Measurements from ENCODE around the gene HLA-C. TPM values are rescaled to one million over a fixed set of nuclear protein-coding genes. Genes with fewer than 3 reads are reported as not detected.

The HLA-C gene
- polyA plus RNA-seq, 1 experiment: 776 TPM

GRCh38 chr6:31308050-31308844 is 36.4 kb upstream of the HLA-C start:
- Histone ChIP-seq H3K4me3 (ENCODE audit: low read depth, low read length) (no peak overlapping the region), H3K36me3 (ENCODE audit: control insufficient read depth, insufficient read depth, low read length) (no peaks in the 10 kb centered on the region), H3K27me3 (ENCODE audit: control insufficient read depth, insufficient read depth, low read length) (peaks cover 25% of the 10 kb centered on the region)
- ChIA-PET POLR2A (no interaction called here), CTCF (no interaction called here)
- no peak for DNase-seq (ENCODE audit: low read depth)
- no peak for TF ChIP-seq CTCF (IDR thresholded peaks at IDR 0.05; ENCODE audit: insufficient read depth, low read depth, low read length)

DNA sequence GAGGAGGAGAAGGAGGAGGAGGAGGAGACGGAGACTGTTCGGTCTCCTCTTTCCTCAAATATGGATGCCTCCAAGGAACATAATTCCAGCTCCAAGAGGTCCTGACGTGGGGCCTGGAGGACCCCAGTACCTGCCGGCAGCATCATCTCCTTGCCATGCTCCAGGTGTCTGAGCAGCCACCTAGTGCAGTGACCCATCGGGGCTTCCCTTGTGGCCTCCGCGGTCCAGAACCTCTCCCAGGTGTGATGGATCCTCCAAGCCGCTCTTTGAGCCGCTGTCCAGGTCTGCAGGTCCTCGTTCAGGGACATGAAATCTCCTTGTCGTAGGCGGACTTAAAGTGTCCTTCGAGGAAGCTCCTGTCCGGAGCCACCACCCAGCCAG is 35.8 kb upstream of the HLA-C start:
- no peak for DNase-seq (ENCODE audit: low read depth)
- Histone ChIP-seq H3K36me3 (ENCODE audit: control insufficient read depth, insufficient read depth, low read length) (no peaks in the 10 kb centered on the region), H3K4me3 (ENCODE audit: low read depth, low read length) (no peak overlapping the region), H3K27me3 (ENCODE audit: control insufficient read depth, insufficient read depth, low read length) (peaks cover 22% of the 10 kb centered on the region)
- POLR2A ChIA-PET: no interaction called here
- TF ChIP-seq CTCF (IDR thresholded peaks at IDR 0.05; ENCODE audit: insufficient read depth, low read depth, low read length): no peak
- CTCF ChIA-PET: no interaction called here

DNA sequence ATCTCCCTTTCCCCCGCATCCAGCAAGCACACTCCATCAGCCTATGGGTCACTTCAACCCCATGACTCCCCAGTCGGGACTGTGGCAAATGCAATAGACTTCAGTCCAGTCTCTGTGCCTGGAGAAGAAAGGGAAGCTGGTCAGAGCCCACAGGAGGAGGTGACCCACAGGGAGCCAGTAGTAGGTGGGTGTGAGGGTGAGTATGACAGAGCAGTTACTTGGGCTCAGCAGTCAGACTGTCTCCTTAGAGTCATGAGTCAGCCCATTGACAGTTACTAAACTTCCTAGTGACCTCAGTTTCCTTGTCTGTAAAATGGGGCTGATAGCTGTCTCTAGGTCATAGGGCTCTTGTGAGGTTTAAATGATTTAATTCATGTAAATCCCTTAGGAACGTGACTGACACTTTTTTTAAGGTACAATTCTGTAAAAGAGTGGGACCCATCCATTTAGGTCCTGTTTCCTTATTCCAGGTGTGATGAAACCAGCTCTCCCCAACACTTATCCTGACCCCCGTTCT is 33.9 kb upstream of the HLA-C start:
- POLR2A ChIA-PET: no interaction called here
- no peak overlapping the region for H3K4me3 ChIP-seq (ENCODE audit: low read depth, low read length)
- CTCF ChIA-PET: no interaction called here
- peaks cover 25% of the 10 kb centered on the region for H3K27me3 ChIP-seq (ENCODE audit: control insufficient read depth, insufficient read depth, low read length)
- DNase-seq (ENCODE audit: low read depth): no peak
- no peak for TF ChIP-seq CTCF (IDR thresholded peaks at IDR 0.05; ENCODE audit: insufficient read depth, low read depth, low read length)
- no peaks in the 10 kb centered on the region for H3K36me3 ChIP-seq (ENCODE audit: control insufficient read depth, insufficient read depth, low read length)

GRCh38 chr6:31304683-31305082 is 32.8 kb upstream of the HLA-C start:
- peaks cover 23% of the 10 kb centered on the region for H3K27me3 ChIP-seq (ENCODE audit: control insufficient read depth, insufficient read depth, low read length)
- ChIA-PET CTCF (no interaction called here), POLR2A (no interaction called here)
- H3K36me3 ChIP-seq (ENCODE audit: control insufficient read depth, insufficient read depth, low read length): no peaks in the 10 kb centered on the region
- DNase-seq (ENCODE audit: low read depth): no peak
- H3K4me3 ChIP-seq (ENCODE audit: low read depth, low read length): no peak overlapping the region
- TF ChIP-seq CTCF (IDR thresholded peaks at IDR 0.05; ENCODE audit: insufficient read depth, low read depth, low read length): no peak

- no peak for TF ChIP-seq CTCF (IDR thresholded peaks at IDR 0.05; ENCODE audit: insufficient read depth, low read depth, low read length)
- ChIA-PET CTCF (no interaction called here), POLR2A (no interaction called here)
- DNase-seq (ENCODE audit: low read depth): no peak
- H3K4me3 ChIP-seq (ENCODE audit: low read depth, low read length): no peak overlapping the region
- peaks cover 9% of the 10 kb centered on the region for H3K27me3 ChIP-seq (ENCODE audit: control insufficient read depth, insufficient read depth, low read length)
- no peaks in the 10 kb centered on the region for H3K36me3 ChIP-seq (ENCODE audit: control insufficient read depth, insufficient read depth, low read length)
Measured at GRCh38 chr6:31300797-31301196, 28.9 kb upstream of the HLA-C start.

Measured in BJ (cell line).